DMS79 treated with DMSO at 0.1 percent for 48 hours (cell line): ENCODE data around the gene BIVM.

ENCODE experiments used
- DNase-seq: peaks from one replicate; lab custom pipeline; 2025; lab: John Stamatoyannopoulos, UW

Gene BIVM

GRCh38 chr13:102788683-102789082, 10.2 kb upstream of the BIVM start:
- no peak for DNase-seq

GRCh38 chr13:102792396-102792795, 6.5 kb upstream of the BIVM start:
- DNase-seq = no peak

GRCh38 chr13:102793611-102794355, 5.1 kb upstream of the BIVM start:
- DNase-seq = no peak

- DNase-seq = peak; percentile 49
Observed at GRCh38 chr13:102799426-102800144, 666 bp downstream of the BIVM start.

- DNase-seq = peak; percentile 87
Observed at GRCh38 chr13:102800145-102801041, 1.5 kb downstream of the BIVM start.

- no peak for DNase-seq
Observed at GRCh38 chr13:102805680-102806079, 6.8 kb downstream of the BIVM start.

GRCh38 chr13:102807699-102808098, 8.8 kb downstream of the BIVM start:
- DNase-seq = no peak

GRCh38 chr13:102812611-102813287, 13.8 kb downstream of the BIVM start:
- DNase-seq = no peak

GRCh38 chr13:102814025-102814607, 15.2 kb downstream of the BIVM start:
- DNase-seq = no peak

- no peak for DNase-seq
Observed at GRCh38 chr13:102814793-102815192, 15.9 kb downstream of the BIVM start.

- no peak for DNase-seq
Observed at GRCh38 chr13:102815788-102816187, 16.9 kb downstream of the BIVM start.

GRCh38 chr13:102816708-102817107, 17.8 kb downstream of the BIVM start:
- no peak for DNase-seq

- DNase-seq = no peak
Observed at GRCh38 chr13:102817241-102817640, 18.3 kb downstream of the BIVM start.

- no peak for DNase-seq
Observed at GRCh38 chr13:102817907-102818306, 19.0 kb downstream of the BIVM start.

GRCh38 chr13:102825400-102825799, 26.5 kb downstream of the BIVM start:
- DNase-seq = no peak

GRCh38 chr13:102825921-102826706, 27.2 kb downstream of the BIVM start:
- no peak for DNase-seq

GRCh38 chr13:102830646-102831045, 31.7 kb downstream of the BIVM start:
- no peak for DNase-seq

GRCh38 chr13:102836471-102836870, 37.6 kb downstream of the BIVM start:
- DNase-seq = no peak

GRCh38 chr13:102838273-102838672, 39.4 kb downstream of the BIVM start:
- DNase-seq = no peak

GRCh38 chr13:102838982-102839381, 40.1 kb downstream of the BIVM start:
- DNase-seq = no peak

GRCh38 chr13:102839462-102839861, 40.5 kb downstream of the BIVM start:
- DNase-seq = no peak
